ENCODE data around the gene RRP12.

The RRP12 gene, protein sequence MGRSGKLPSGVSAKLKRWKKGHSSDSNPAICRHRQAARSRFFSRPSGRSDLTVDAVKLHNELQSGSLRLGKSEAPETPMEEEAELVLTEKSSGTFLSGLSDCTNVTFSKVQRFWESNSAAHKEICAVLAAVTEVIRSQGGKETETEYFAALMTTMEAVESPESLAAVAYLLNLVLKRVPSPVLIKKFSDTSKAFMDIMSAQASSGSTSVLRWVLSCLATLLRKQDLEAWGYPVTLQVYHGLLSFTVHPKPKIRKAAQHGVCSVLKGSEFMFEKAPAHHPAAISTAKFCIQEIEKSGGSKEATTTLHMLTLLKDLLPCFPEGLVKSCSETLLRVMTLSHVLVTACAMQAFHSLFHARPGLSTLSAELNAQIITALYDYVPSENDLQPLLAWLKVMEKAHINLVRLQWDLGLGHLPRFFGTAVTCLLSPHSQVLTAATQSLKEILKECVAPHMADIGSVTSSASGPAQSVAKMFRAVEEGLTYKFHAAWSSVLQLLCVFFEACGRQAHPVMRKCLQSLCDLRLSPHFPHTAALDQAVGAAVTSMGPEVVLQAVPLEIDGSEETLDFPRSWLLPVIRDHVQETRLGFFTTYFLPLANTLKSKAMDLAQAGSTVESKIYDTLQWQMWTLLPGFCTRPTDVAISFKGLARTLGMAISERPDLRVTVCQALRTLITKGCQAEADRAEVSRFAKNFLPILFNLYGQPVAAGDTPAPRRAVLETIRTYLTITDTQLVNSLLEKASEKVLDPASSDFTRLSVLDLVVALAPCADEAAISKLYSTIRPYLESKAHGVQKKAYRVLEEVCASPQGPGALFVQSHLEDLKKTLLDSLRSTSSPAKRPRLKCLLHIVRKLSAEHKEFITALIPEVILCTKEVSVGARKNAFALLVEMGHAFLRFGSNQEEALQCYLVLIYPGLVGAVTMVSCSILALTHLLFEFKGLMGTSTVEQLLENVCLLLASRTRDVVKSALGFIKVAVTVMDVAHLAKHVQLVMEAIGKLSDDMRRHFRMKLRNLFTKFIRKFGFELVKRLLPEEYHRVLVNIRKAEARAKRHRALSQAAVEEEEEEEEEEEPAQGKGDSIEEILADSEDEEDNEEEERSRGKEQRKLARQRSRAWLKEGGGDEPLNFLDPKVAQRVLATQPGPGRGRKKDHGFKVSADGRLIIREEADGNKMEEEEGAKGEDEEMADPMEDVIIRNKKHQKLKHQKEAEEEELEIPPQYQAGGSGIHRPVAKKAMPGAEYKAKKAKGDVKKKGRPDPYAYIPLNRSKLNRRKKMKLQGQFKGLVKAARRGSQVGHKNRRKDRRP (N-terminal part only)

DNA sequence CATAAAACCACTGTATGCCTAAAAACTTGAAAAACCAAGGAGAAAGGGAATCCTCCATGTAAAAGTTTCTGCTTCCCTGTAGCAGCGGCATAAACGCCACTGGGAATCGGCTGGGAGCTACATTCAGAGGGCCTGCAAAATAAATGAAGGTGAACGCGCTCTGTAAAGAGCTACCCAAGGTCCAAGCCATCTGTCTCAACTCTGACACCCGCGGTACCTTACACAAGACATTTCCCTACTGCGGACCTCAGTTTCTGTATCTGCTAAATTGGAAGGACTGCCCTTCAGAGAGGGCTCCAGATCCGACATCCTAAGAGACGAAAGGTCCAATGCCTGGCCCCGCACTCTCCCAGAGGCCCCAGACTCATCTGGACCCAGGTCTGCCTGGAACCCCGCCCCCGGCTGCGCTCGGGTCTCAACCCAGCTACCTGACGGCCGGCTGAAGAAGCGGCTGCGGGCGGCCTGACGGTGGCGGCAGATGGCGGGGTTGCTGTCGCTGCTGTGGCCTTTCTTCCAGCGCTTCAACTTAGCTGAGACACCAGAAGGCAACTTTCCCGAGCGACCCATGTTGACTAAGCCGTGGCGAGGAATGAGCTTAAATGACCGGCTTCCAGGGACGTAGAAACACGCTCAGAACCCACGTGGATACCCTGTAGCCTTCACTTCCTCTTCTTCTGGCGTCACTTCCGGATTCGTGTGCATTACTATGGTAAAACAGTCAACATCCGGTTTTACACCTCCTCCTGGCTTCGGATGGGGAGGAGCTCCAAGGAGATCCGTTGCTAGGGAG, at the start of gene RRP12:
Gene RRP12 (minus strand): TSS at position 676 of the 790 bp plus-strand sequence. CDS start 109 bp downstream, at position 567.
- Mint-ChIP-seq H3K4me1 (peaks cover 19% of the 10 kb centered on the region), H3K36me3 (peaks cover 5% of the 10 kb centered on the region), H3K27ac (peak within 1 kb of the TSS; percentile 96), H3K4me3 (peak within 1 kb of the TSS; percentile 98), H3K27me3 (no peaks in the 10 kb centered on the region), H3K9me3 (no peaks in the 10 kb centered on the region)
- peak; percentile 99 for ATAC-seq

DNA sequence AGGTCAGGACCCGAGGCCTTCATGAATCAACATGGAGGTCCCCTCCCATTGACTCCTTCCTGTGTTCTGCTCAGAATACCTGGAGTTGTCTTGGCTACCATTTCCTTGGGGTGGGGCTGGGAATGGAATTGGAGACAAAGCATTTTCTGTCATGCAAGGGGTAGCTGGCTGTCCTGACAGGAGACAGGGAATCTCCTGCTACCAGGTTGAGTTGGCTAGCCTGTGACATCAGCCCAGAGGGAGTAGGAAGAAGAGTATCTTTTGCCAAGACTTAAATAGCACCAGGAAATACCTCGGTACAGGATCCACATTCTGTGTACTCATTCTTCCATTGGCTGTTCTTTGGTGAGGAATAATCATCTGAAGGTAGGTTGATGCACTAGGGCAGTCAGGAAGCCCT, 49.7 kb upstream of the RRP12 start:
- Mint-ChIP-seq H3K27ac (no peak overlapping the region), H3K9me3 (no peaks in the 10 kb centered on the region), H3K4me1 (peaks cover 49% of the 10 kb centered on the region), H3K36me3 (peaks cover 20% of the 10 kb centered on the region), H3K4me3 (no peak overlapping the region), H3K27me3 (no peaks in the 10 kb centered on the region)
- no peak for ATAC-seq

DNA sequence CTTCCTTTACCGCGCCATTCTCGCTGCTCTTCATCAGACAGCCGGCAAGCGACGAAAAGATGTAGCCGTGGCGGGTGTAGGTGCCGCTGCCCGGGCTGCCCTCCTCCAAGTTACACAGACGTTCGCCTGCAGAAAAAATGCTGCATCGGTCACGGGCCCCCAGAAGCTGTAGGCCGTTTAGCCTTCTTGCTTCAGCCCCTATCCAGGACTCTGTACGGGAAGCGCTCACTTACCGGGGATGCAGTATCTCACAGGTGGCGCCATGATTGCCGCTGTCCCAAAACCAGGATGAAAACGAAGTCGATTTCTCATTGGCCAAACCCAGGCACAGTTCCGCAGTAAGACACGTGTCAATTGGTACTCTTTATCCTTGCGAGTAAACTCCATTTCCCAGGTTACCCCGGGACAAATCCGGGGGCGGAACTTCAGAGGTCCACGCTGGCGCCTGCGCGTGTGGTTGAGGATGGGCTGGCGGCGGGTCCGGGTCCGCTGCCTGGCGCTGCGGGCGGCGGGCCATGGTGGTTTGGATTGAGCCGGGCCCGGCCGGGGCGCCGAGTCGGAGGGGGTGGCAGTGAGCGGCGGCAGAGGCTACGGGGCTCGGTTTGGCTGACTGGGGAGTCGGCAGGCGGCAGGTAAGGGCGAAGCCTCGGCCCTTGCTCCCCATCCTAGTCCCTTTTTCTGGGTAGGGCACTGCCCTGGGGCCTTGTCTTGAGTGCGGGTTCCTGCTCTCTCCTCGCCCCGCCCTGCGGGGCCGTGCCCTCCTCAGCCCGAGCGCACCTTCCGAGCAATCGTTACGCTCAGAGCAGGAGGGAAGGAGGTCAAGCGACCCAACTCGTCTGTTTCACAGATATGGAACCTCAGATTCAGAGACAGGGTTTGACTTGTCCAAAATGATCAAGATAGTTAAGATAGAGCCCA, 44.8 kb upstream of the RRP12 start, which contains the start of the genes EXOSC1 and ZDHHC16:
Gene EXOSC1 (minus strand): TSS at position 285 of the 918 bp plus-strand sequence. CDS start 21 bp downstream, at position 264.
Gene ZDHHC16 (plus strand): TSS at position 454 of the 918 bp plus-strand sequence. CDS start 5,501 bp downstream, outside the sequence.
- peak within 1 kb of the TSS; percentile 84 for H3K27ac Mint-ChIP-seq
- H3K9me3 Mint-ChIP-seq: no peaks in the 10 kb centered on the region
- H3K4me1 Mint-ChIP-seq: peaks cover 57% of the 10 kb centered on the region
- peak; percentile 99 for ATAC-seq
- peaks cover 15% of the 10 kb centered on the region for H3K36me3 Mint-ChIP-seq
- H3K27me3 Mint-ChIP-seq: no peaks in the 10 kb centered on the region
- H3K4me3 Mint-ChIP-seq: peak within 1 kb of the TSS; percentile 93

DNA sequence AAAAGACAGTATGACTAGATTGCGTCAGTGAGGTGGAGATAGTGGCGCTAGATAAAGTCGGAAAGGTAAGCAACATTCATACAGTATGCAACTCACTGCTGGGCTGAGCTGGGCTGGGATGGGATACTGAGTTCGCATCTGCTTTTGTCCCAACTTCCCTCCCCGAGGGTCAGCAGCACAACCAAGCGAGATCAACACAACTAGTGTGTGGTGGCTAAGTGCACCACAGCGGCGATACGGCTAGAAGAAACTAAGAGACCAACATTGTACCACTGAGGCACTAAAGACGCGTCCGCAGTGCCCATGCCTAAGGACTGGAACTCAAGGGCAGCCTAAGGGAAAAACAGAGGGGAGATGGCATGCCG, 44.2 kb upstream of the RRP12 start:
- Mint-ChIP-seq H3K36me3 (peaks cover 14% of the 10 kb centered on the region), H3K9me3 (no peaks in the 10 kb centered on the region), H3K4me1 (peaks cover 50% of the 10 kb centered on the region), H3K27me3 (no peaks in the 10 kb centered on the region), H3K27ac (peak overlapping the region; percentile 84), H3K4me3 (peak overlapping the region; percentile 93)
- no peak for ATAC-seq

DNA sequence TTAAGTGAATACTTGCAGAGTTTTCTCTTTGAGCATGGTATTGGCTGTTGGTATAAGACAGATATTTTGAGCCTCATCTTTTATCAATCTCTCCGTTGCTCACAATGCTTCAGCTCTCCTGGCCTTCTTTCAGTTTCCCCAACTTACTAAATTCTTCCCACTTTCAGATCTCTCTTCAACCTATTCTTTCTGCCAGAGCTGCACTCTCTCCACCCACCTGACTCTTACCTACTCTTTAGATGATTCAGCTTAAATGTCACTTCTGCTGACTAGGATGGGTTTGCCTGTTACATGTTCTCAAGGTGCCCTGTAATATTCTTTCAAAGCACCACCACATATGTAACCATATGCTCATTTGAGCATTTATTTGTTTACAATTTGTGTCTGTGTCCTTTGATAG, 43.1 kb upstream of the RRP12 start:
- Mint-ChIP-seq H3K4me1 (peaks cover 48% of the 10 kb centered on the region), H3K27me3 (no peaks in the 10 kb centered on the region), H3K36me3 (peaks cover 13% of the 10 kb centered on the region), H3K27ac (peak overlapping the region; percentile 84), H3K9me3 (no peaks in the 10 kb centered on the region), H3K4me3 (peak overlapping the region; percentile 93)
- no peak for ATAC-seq

DNA sequence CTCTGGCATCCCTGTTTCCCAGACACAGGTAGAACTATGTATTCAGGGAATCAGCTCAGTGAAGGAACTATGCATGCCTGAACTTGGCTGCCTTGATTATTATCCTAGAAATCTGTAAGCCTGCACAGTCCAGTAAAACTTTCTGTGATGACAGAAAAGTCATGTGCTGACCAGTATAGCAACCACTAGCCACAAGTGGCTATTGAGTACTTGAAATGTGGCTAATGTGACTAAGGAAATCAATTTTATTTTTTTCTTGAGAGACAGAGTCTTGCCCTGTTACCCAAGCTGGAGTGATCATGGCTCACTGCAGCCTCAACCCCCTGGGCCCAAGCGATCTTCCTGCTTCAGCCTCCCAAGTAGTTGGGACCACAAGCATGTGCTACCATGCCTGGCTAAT, 41.1 kb upstream of the RRP12 start:
- H3K27me3 Mint-ChIP-seq: no peaks in the 10 kb centered on the region
- no peak for ATAC-seq
- H3K27ac Mint-ChIP-seq: no peak overlapping the region
- H3K36me3 Mint-ChIP-seq: peaks cover 13% of the 10 kb centered on the region
- H3K4me3 Mint-ChIP-seq: no peak overlapping the region
- no peaks in the 10 kb centered on the region for H3K9me3 Mint-ChIP-seq
- H3K4me1 Mint-ChIP-seq: peaks cover 29% of the 10 kb centered on the region

DNA sequence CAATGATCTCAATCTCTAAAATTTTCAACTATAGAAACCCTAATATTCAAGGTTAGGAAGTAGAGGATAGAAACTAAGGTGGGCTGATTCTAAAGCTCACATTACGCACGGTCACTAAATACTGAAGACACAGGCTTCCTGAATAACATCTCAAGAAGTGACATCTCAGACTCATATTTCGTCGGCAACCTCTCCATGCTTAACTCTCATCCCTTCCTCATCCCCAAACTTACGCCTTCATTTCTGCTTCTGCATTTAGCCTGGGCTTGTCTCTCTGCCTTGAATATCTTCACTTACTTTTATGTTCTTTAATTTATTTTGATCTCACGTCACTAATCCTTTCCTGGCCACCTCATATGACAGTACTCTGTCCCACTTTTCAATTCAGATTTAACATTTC, 34.1 kb upstream of the RRP12 start:
- H3K27ac Mint-ChIP-seq: no peak overlapping the region

DNA sequence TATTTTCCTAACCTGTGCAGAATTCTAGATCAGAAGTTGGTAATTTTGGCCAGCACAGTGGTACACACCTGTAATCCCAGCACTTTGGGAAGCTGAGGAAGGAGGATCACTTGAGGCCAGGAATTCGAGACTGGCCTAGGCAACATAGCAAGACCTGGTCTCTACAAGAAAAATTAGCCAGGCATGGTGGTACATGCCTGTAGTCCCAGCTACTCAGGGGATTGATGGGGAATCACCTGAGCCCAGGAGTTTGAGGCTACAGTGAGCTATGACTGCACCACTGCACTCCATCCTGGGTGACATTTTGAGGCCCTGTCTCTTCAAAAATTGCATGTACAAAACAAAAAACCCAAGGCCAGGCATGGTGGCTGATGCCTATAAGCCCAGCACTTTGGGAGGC, 33.4 kb upstream of the RRP12 start:
- Mint-ChIP-seq H3K9me3 (no peaks in the 10 kb centered on the region), H3K4me1 (no peaks in the 10 kb centered on the region), H3K27me3 (no peaks in the 10 kb centered on the region), H3K4me3 (no peak overlapping the region), H3K36me3 (peaks cover 30% of the 10 kb centered on the region), H3K27ac (no peak overlapping the region)
- ATAC-seq: no peak

More for the DNA sequence above, 34.1 kb upstream of the RRP12 start:
- Mint-ChIP-seq H3K27me3 (no peaks in the 10 kb centered on the region), H3K4me1 (no peaks in the 10 kb centered on the region), H3K36me3 (peaks cover 30% of the 10 kb centered on the region), H3K9me3 (no peaks in the 10 kb centered on the region), H3K4me3 (no peak overlapping the region)
- ATAC-seq: no peak

DNA sequence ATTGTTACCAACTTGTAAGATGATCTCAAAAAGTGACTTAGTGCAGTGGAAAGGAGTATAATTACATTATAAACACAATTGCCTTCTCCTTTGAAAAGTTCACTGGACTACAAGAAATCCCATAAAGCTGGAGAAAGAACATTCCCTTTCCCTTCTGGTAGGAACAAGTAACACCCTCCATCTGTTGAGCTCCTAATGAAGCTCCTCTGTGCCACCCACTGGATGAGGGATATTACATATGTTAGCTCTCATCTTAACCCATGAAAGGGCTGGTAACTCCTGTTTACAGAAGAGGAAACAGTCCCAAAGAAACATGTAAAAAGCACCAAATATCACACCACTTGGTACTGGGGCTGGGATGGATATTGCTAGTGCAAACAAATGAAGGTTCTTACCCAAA, 32.9 kb upstream of the RRP12 start:
- no peaks in the 10 kb centered on the region for H3K27me3 Mint-ChIP-seq
- H3K9me3 Mint-ChIP-seq: no peaks in the 10 kb centered on the region
- H3K4me3 Mint-ChIP-seq: no peak overlapping the region
- H3K36me3 Mint-ChIP-seq: peaks cover 30% of the 10 kb centered on the region
- no peak overlapping the region for H3K27ac Mint-ChIP-seq
- H3K4me1 Mint-ChIP-seq: peaks cover 4% of the 10 kb centered on the region
- ATAC-seq: no peak

DNA sequence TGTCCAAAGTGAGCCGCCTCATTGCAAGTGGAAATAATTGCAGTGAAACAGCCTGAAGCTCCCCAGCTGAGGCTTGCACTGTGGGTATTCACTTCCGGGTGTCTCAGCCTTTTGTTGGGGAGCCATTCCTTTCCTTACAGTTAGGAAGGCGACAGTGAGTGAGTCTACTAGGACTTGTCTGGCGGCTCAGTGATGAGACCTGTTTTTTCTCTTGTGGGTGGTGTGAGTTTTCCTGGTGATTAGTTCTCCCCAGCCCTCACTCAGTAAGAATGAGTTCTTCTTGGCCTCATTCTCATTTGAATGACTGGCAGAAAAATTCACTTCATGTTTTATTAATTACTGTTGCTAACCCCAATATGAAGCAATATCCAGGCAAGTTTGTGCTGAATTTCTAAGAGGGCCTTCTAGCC, 27.4 kb upstream of the RRP12 start:
- H3K4me3 Mint-ChIP-seq: peak overlapping the region; percentile 85
- H3K27ac Mint-ChIP-seq: peak overlapping the region; percentile 92
- peaks cover 22% of the 10 kb centered on the region for H3K4me1 Mint-ChIP-seq
- peaks cover 15% of the 10 kb centered on the region for H3K36me3 Mint-ChIP-seq
- no peaks in the 10 kb centered on the region for H3K9me3 Mint-ChIP-seq
- no peaks in the 10 kb centered on the region for H3K27me3 Mint-ChIP-seq
- no peak for ATAC-seq

DNA sequence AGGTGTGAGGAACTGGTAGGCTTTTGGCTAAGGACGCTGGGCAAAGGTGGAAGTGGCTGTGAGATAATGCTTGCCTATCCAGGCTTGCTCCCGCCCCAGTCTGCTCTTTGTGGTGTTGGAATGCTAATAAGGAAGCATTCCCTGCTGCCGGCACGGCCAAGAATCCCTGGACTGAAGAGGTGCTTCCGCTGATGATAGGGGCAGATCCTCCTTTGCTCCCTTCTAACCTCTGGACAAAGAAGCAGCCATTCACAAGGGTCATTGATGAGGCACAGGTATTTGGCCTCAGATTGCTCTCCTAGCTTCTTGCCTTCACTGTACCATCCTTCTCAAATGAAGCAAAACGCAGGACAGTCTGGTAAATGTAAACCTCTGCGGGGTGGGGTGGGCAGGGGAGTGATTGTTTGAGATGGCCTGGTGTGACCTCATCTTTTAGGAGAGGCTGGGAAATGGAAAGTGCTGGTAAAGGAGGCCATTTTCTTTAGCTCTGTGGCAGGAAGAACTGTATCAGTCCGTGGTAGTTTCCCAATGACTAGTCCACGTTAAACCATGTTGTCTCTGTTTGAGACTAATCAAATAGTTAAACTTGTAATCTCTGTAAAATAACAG, 26.5 kb upstream of the RRP12 start:
- H3K27ac Mint-ChIP-seq: peak overlapping the region; percentile 92
- H3K27me3 Mint-ChIP-seq: no peaks in the 10 kb centered on the region
- H3K36me3 Mint-ChIP-seq: peaks cover 11% of the 10 kb centered on the region
- H3K4me1 Mint-ChIP-seq: peaks cover 30% of the 10 kb centered on the region
- peak overlapping the region; percentile 85 for H3K4me3 Mint-ChIP-seq
- no peak for ATAC-seq
- H3K9me3 Mint-ChIP-seq: no peaks in the 10 kb centered on the region

DNA sequence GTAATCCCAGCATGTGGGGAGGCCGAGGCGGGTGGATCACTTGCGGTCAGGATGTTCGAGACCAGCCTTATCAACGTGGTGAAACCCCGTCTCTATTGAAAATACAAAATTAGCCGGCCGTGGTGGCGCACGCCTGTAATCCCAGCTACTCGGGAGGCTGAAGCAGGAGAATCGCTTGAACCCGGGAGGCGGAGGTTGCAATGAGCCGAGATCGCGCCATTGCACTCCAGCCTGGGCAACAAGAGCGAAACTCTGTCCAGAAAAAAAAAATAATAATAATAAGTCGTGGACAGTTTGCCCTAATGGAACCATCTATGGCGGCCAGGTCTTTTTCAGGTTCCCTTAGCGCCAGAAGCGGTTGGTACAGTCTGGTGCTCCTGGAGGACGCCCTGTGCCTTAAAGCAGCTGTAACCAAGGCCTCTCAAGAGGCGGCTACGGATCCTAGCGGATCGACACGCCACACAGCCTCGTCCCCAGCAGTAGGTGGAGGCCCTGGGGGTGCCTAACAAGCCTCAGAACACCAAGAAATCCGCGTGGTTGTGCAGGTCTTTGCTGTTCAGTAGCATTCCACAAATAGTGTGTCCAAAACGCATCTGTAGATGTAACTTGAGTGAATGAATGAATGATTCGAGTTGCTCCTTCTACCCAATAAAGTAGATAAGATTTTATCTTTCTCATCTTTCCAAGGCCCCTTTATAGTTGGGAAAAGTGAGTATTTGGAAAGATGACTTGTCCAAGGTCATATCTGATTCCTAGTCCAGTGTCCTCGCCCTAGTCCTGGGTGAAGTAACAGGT, 25.8 kb upstream of the RRP12 start:
- Mint-ChIP-seq H3K27me3 (no peaks in the 10 kb centered on the region), H3K4me1 (peaks cover 30% of the 10 kb centered on the region), H3K4me3 (peak overlapping the region; percentile 85), H3K36me3 (peaks cover 8% of the 10 kb centered on the region), H3K9me3 (no peaks in the 10 kb centered on the region), H3K27ac (peak overlapping the region; percentile 92)
- no peak for ATAC-seq
